ENCODE data around the gene ANGPT4. TPM values are rescaled to one million over a fixed set of nuclear protein-coding genes. Genes with fewer than 3 reads are reported as not detected.

The ANGPT4 gene
- total RNA-seq, 1 donor from 2014 or later, result 0.06 TPM

DNA sequence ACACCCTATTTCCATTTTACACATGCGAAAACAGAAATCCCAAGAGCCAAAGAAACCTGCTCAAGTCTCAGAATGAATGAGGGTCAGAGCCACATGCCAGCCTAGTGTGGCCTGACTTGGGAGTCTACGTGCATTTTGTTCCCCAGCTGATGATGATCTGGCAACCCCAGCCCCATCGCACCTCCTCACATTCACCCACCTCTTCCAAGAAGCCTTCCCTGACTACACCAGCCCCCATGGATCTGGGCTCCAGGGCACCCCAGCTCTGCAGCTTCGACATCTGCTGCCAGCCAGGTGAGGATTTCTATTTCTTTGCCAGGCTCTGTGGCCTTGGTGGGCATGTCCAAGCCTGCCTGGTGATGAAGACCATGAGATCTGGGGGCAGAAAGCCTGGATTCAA, 41.0 kb downstream of the ANGPT4 start:
- H2AFZ ChIP-seq (replicated peaks), result no peak overlapping the region
- no peaks in the 10 kb centered on the region for H3K9me3 Mint-ChIP-seq
- no peaks in the 10 kb centered on the region for H3K27me3 ChIP-seq
- no peaks in the 10 kb centered on the region for H3F3A ChIP-seq (ENCODE audit: low read depth)
- TF ChIP-seq, protein P1, sequence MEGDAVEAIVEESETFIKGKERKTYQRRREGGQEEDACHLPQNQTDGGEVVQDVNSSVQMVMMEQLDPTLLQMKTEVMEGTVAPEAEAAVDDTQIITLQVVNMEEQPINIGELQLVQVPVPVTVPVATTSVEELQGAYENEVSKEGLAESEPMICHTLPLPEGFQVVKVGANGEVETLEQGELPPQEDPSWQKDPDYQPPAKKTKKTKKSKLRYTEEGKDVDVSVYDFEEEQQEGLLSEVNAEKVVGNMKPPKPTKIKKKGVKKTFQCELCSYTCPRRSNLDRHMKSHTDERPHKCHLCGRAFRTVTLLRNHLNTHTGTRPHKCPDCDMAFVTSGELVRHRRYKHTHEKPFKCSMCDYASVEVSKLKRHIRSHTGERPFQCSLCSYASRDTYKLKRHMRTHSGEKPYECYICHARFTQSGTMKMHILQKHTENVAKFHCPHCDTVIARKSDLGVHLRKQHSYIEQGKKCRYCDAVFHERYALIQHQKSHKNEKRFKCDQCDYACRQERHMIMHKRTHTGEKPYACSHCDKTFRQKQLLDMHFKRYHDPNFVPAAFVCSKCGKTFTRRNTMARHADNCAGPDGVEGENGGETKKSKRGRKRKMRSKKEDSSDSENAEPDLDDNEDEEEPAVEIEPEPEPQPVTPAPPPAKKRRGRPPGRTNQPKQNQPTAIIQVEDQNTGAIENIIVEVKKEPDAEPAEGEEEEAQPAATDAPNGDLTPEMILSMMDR (IDR thresholded peaks at IDR 0.05), result no peak
- H3K36me3 ChIP-seq, result no peaks in the 10 kb centered on the region
- no peaks in the 10 kb centered on the region for H3K36me3 Mint-ChIP-seq
- peak overlapping the region; percentile 21 for H3K4me3 Mint-ChIP-seq
- H3K27ac Mint-ChIP-seq, result no peak overlapping the region
- peaks cover 2% of the 10 kb centered on the region for H3K27me3 Mint-ChIP-seq (ENCODE audit: insufficient read depth, low read depth)
- no peak overlapping the region for H3K27ac ChIP-seq
- DNase-seq (ENCODE audit: low spot score), result no peak
- no peak overlapping the region for H3K4me3 ChIP-seq
- H3K4me2 ChIP-seq, result no peak overlapping the region
- H4K20me1 ChIP-seq (ENCODE audit: low read depth), result peaks cover 2% of the 10 kb centered on the region
- H3K79me2 ChIP-seq (ENCODE audit: low read depth), result no peaks in the 10 kb centered on the region
- H3K9me3 ChIP-seq (ENCODE audit: low read depth), result no peaks in the 10 kb centered on the region
- peaks cover 2% of the 10 kb centered on the region for H3K4me1 Mint-ChIP-seq
- H3K4me1 ChIP-seq, result no peaks in the 10 kb centered on the region
- H3K9ac ChIP-seq, result no peak overlapping the region

DNA sequence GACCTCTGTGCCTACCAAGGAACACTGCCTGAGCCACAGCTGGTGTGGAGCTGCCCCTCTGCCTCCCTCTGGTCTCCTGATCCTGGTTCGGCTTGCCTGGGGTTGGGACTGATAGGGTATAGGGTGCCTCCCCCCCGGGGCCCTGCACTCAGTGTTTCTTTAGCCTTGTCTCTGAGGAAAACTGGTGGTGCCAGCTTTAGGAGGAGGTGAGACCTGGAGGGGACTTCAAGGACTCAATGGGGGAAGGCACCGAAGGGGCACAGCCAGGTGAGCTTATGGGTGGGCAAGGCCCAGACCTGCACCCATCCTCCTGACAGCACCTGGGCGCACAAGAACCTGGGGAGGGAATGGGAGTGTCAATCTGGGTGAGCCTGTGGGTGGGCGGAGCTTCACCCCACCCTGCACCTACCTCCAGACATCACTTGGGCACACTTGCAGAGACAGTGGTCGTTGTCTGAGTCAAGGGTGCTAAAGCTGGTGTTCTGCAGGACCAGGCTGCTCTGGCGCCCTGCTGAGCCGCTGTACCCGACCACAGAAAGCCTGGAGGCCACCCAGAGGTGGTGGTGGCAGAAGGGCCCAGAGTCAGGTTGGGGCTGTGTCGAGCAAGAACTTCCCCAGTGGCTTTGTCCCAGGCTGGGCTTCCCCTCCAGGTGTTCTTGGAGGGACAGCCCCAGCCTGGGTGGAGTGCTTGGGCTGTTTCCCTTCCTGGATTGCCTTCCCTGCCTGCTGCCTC, 42.1 kb downstream of the ANGPT4 start:
- no peak overlapping the region for H3K4me3 Mint-ChIP-seq
- Histone ChIP-seq H3K9me3 (ENCODE audit: low read depth) (no peaks in the 10 kb centered on the region), H3K27ac (no peak overlapping the region), H3K27me3 (no peaks in the 10 kb centered on the region), H3K4me1 (no peaks in the 10 kb centered on the region), H3K36me3 (no peaks in the 10 kb centered on the region), H3K9ac (no peak overlapping the region), H3K4me3 (no peak overlapping the region), H3K4me2 (no peak overlapping the region), H3F3A (ENCODE audit: low read depth) (no peaks in the 10 kb centered on the region), H4K20me1 (ENCODE audit: low read depth) (no peaks in the 10 kb centered on the region), H2AFZ (replicated peaks) (no peak overlapping the region), H3K79me2 (ENCODE audit: low read depth) (no peaks in the 10 kb centered on the region)
- peaks cover 2% of the 10 kb centered on the region for H3K4me1 Mint-ChIP-seq
- TF ChIP-seq EZH2 (IDR thresholded peaks at IDR 0.05) (no peak), EZH2phosphoT487 (IDR thresholded peaks at IDR 0.05) (no peak)
- TF ChIP-seq, protein P1 (IDR thresholded peaks at IDR 0.05), result no peak
- H3K9me3 Mint-ChIP-seq, result no peaks in the 10 kb centered on the region
- H3K27ac Mint-ChIP-seq, result no peak overlapping the region
- no peaks in the 10 kb centered on the region for H3K36me3 Mint-ChIP-seq
- DNase-seq (ENCODE audit: low spot score), result no peak
- H3K27me3 Mint-ChIP-seq (ENCODE audit: insufficient read depth, low read depth), result no peaks in the 10 kb centered on the region

DNA sequence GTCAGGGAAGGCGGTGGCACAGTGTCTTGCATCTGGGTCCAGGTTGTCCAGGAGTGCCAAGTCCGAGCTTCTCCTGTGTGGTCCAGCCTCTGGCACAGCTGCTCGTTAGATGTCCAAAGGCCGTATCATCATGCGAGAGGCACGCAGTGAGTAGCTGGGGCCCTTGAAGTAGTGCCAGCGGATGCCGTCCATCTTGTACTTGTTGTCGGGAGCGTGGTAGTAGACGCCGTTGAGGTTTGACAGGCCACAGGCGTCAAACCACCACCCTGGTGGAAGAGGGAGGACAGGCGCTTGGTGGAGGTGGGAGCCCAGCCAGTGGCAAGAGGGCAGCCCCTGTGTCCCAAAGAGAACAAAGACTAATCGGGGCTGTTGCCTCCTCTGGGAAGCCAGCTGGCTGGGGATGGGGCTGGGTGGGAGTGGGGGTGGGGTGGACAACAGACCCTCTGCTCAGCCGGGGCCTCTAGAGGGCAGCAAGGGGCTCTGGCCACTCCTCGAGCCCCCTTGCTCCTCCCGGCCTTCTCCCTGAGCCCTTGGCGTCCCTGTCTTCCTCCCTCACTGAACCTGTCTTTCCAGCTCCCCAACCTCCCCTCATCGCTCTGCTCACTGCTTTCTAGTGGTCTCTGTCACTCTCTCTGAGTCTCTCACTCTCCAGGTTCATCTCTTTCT, 43.1 kb downstream of the ANGPT4 start:
- TF ChIP-seq EZH2 (IDR thresholded peaks at IDR 0.05) (no peak), EZH2phosphoT487 (IDR thresholded peaks at IDR 0.05) (no peak)
- TF ChIP-seq, protein P1 (IDR thresholded peaks at IDR 0.05), result peak; percentile 51
- Mint-ChIP-seq H3K4me1 (peaks cover 2% of the 10 kb centered on the region), H3K4me3 (no peak overlapping the region), H3K27ac (no peak overlapping the region), H3K27me3 (ENCODE audit: insufficient read depth, low read depth) (no peaks in the 10 kb centered on the region), H3K36me3 (no peaks in the 10 kb centered on the region), H3K9me3 (no peaks in the 10 kb centered on the region)
- Histone ChIP-seq H3K4me3 (no peak overlapping the region), H3K4me1 (no peaks in the 10 kb centered on the region), H3K9ac (no peak overlapping the region), H4K20me1 (ENCODE audit: low read depth) (no peaks in the 10 kb centered on the region), H3K27me3 (no peaks in the 10 kb centered on the region), H3K27ac (no peak overlapping the region), H3K9me3 (ENCODE audit: low read depth) (no peaks in the 10 kb centered on the region), H3F3A (ENCODE audit: low read depth) (no peaks in the 10 kb centered on the region), H3K79me2 (ENCODE audit: low read depth) (no peaks in the 10 kb centered on the region), H3K36me3 (no peaks in the 10 kb centered on the region), H2AFZ (replicated peaks) (peak overlapping the region; percentile 92), H3K4me2 (no peak overlapping the region)
- peak; percentile 73 for DNase-seq (ENCODE audit: low spot score)

All from neural progenitor cell (in vitro differentiated cells).